ENCODE data around the gene RFX2. TPM values are rescaled to one million over a fixed set of nuclear protein-coding genes. Genes with fewer than 3 reads are reported as not detected.
"Not testable (repeated sequence)": the region's sequence is repeated elsewhere in the genome, so short reads cannot be mapped to it uniquely, and the experiment has no call there.

RFX2 gene
- total RNA-seq, 1 experiment from 2014 or later, result 9.7 TPM

- H3K36me3 ChIP-seq, result no peaks in the 10 kb centered on the region
- no peak for DNase-seq (ENCODE audit: low read depth in 1 of 2, low spot score in 2 of 2)
- no peaks in the 10 kb centered on the region for H3K9me3 ChIP-seq (replicated peaks)
- peaks cover 5% of the 10 kb centered on the region for H3K4me1 ChIP-seq (replicated peaks)
- H3K27ac ChIP-seq, result no peak overlapping the region
- no peaks in the 10 kb centered on the region for H3K27me3 ChIP-seq (replicated peaks)
- no peak overlapping the region for H3K4me3 ChIP-seq
Observed at GRCh38 chr19:5992756-5993155, 117.5 kb downstream of the RFX2 start.

DNA sequence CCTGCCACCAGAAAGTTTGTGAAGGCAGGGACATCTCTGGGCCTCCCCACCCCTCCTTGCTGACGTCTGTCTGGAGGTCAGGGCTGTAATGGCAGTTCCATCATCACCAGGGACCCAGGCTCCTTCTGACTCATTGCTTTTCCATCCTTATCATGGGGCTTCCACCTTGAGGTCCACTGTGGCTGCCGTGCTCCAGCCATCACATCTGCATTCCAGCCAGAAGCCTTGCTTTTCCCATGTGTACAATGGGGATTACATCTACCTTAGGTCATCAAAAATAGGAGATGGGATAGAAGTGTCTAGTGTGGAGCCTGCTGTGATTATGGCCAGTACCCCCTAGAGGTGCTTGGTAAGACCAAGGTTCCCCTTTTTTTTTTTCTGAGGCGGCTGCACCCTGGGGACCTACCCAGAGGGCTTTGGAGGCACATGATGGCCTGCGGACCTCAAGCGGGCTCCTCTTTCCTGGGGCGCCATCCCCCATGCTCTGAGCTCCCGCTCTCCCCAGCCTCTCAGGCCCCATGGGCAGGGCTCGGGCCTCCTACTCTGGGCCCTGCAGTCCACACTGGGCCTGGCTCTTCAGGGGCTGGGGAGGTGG is 119.0 kb downstream of the RFX2 start:
- Histone ChIP-seq H3K4me1 (replicated peaks) (peaks cover 9% of the 10 kb centered on the region), H3K4me3 (no peak overlapping the region), H3K9me3 (replicated peaks) (no peaks in the 10 kb centered on the region), H3K36me3 (no peaks in the 10 kb centered on the region), H3K27ac (no peak overlapping the region), H3K27me3 (replicated peaks) (no peaks in the 10 kb centered on the region)
- no peak for DNase-seq (ENCODE audit: low read depth in 1 of 2, low spot score in 2 of 2)

DNA sequence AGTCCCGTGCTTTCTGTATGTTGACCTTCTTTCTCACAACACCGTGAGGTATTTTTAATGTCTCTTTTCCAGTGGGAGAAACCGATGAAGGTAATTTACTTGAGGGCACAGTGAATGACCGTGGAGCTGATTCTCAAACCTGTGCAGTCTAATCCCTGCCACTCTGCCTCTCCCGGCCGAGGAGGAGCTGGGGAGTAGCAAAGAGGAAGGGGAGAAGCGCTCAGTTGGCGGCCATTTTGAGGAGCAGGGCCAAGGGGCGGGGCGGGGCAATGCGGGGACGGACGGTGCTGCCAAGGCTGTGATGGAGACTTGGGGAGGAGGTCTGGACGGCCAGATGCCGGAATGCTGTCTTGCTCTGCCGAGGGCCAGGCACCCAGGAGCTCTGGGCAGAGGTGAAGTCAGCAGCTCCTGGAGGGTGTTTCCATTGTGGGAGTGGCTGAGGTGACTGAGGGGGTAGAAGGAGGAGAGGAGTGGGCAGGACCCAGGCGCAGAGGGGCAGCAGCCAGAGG is 120.0 kb downstream of the RFX2 start:
- Histone ChIP-seq H3K9me3 (replicated peaks) (no peaks in the 10 kb centered on the region), H3K36me3 (no peaks in the 10 kb centered on the region), H3K4me3 (no peak overlapping the region), H3K27ac (no peak overlapping the region), H3K27me3 (replicated peaks) (no peaks in the 10 kb centered on the region), H3K4me1 (replicated peaks) (peaks cover 13% of the 10 kb centered on the region)
- no peak for DNase-seq (ENCODE audit: low read depth in 1 of 2, low spot score in 2 of 2)

GRCh38 chr19:5989388-5990074 is 120.8 kb downstream of the RFX2 start:
- H3K4me3 ChIP-seq, result no peak overlapping the region
- no peak for DNase-seq (ENCODE audit: low read depth in 1 of 2, low spot score in 2 of 2)
- H3K36me3 ChIP-seq, result no peaks in the 10 kb centered on the region
- no peak overlapping the region for H3K27ac ChIP-seq
- no peaks in the 10 kb centered on the region for H3K9me3 ChIP-seq (replicated peaks)
- peaks cover 19% of the 10 kb centered on the region for H3K4me1 ChIP-seq (replicated peaks)
- H3K27me3 ChIP-seq (replicated peaks), result no peaks in the 10 kb centered on the region

DNA sequence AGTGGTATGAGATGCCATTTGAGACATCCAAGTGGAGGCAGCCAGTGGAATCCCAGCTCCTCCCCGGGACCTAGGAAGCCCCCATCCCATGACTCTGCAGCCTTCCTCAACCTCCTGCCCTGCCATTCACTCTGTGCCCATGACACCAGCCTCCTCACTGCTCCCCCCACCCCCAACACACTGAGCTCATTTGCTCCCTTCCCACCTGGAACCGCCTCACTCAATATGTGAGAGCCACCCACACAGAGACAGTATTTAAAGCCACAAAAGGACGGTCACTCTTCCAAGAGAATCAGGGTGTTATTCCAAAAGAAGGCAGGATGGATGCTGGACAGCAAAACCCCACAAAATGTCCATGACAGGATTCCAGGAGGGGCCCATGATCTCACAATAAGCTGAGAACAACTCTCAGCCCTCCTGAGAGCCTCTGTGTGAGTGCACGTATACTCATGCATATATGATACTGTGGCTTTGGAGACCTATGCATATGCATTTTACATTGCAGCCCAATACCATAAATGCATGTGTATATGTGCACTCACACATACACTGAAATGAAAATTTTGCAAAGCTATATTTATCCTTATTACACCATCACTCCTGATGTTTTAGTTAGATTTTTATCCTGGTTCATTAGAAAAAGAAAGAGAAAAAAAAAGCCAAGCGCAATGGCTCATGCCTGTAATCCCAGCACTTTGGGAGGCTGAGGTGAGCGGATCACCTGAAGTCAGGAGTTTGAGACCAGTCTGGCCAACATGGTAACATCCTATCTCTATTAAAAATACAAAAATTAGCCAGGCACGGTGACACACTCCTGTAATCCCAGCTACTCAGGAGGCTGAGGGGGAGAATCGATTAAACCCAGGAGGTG is 121.5 kb downstream of the RFX2 start:
- DNase-seq (ENCODE audit: low read depth in 1 of 2, low spot score in 2 of 2), result no peak
- Histone ChIP-seq H3K27me3 (replicated peaks) (no peaks in the 10 kb centered on the region), H3K4me3 (no peak overlapping the region), H3K36me3 (no peaks in the 10 kb centered on the region), H3K27ac (no peak overlapping the region), H3K9me3 (replicated peaks) (no peaks in the 10 kb centered on the region), H3K4me1 (replicated peaks) (peaks cover 19% of the 10 kb centered on the region)

DNA sequence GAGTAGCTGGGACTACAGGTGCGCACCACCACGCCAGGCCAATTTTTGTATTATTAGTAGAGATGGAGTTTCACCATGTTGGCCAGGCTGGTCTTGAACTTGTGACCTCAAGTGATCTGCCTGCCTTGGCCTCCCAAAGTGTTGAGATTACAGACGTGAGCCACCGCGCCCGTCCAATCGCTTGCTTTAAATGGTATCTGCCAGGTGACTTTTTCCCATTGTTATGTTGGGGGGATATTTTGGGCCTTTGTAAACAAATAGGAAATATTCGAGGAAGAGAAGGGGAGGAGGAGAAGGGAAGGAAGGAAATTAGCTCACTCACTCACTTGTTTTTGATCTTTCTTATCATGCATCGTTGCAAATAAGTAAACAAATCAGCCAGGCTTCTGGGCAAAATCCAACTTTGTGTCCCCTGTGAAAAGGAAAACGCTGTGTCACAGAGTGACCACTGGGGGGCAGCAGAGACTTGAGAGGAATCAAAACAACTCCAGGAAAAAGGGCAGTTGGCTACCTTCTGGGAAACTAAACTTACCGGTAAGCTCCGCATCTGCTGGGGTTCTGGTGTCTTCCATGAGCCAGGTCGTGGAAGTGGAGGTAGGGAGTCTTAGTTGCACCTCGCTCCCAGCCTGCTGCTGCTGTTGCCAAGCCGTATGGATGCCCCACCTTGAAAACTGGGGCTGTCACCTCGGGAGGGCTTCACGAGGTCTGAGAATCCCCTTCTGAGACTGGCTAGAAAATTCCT is 123.1 kb downstream of the RFX2 start:
- Histone ChIP-seq H3K9me3 (replicated peaks) (no peaks in the 10 kb centered on the region), H3K36me3 (no peaks in the 10 kb centered on the region), H3K4me3 (no peak overlapping the region), H3K27ac (no peak overlapping the region), H3K4me1 (replicated peaks) (peaks cover 19% of the 10 kb centered on the region), H3K27me3 (replicated peaks) (no peaks in the 10 kb centered on the region)
- DNase-seq (ENCODE audit: low read depth in 1 of 2, low spot score in 2 of 2), result peak; percentile 71 to 75

DNA sequence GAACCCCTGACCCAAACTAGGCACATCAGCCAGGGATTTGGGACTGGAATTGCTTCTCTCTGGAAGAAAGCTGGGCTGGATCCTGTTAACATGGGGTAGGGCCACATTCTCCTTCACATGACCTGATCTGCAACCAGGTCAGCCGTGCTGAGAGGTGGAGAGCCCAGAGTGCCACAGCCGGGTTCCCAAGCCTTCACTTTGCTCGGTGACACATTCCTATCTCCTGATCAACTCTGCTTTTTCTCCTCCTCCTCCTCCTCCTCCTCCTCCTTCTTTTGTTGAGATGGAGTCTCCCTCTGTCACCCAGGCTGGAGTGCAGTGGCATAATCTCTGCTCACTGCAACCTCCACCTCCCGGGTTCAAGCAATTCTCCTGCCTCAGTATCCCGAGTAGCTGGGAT is 124.5 kb downstream of the RFX2 start:
- H3K36me3 ChIP-seq; H3K4me3 ChIP-seq; H3K9me3 ChIP-seq (replicated peaks); H3K27ac ChIP-seq; DNase-seq (ENCODE audit: low read depth in 1 of 2, low spot score in 2 of 2); H3K27me3 ChIP-seq (replicated peaks): not testable (repeated sequence)
- peaks cover 19% of the 10 kb centered on the region for H3K4me1 ChIP-seq (replicated peaks)

DNA sequence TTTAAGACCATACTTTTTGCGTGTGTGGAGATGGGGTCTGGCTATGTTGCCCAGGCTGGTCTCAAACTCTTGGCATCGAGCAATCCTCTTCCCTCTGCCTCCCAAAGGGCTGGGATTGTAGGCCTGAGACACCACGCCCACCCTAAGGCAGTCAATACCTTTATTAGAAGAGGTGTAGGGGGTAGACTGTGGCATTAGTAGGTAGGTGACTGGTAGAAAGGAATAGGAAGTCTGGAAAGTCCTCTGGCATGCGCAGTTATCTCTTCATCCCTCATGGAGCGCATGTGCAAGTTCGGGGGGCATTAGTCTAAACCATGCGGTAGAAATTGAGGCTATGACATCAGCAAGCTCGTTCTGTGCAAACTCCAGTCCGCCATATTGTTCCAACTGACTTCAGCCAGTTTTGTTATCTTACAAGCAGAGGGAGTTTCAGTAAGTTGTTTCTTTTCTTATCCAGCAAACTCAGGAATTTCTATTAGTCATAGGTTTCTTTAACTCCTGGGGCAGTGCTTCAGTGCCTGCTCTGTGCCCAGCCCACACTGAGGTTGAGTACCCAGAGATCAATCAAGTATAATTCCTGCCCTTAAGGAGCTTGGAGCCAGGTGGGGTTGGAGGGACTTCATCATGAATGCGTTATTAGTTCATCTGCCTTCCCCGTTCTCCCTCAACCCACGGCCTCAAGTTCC is 125.1 kb downstream of the RFX2 start:
- Histone ChIP-seq H3K9me3 (replicated peaks) (no peaks in the 10 kb centered on the region), H3K4me3 (no peak overlapping the region), H3K36me3 (no peaks in the 10 kb centered on the region), H3K27me3 (replicated peaks) (no peaks in the 10 kb centered on the region), H3K4me1 (replicated peaks) (peaks cover 19% of the 10 kb centered on the region), H3K27ac (peak overlapping the region; percentile 42; the same call in 1 of the 2 replicates)
- DNase-seq (ENCODE audit: low read depth in 1 of 2, low spot score in 2 of 2), result peak in 1 of 2 experiments; percentile 20

DNA sequence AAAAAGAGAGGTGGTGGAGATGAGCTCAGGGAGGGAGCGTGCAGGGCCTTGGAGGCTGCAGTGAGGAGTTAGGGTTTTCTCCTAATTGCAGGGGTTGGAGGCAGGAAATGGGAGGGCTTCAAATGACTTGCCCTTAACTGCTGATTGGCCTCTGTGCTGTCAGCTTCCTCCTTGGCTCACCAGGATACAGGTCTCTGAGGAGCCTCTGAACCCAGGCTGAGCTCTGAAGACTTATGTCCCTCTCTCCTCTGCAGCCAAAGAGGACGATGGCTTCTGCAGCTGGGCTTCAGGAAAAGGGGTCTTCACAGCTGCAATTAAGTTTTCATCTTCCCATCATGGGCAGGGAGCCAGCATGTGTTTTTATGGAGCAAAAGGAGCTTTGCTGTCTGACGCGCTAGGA is 125.7 kb downstream of the RFX2 start:
- Histone ChIP-seq H3K36me3 (no peaks in the 10 kb centered on the region), H3K27me3 (replicated peaks) (no peaks in the 10 kb centered on the region), H3K4me3 (no peak overlapping the region), H3K9me3 (replicated peaks) (no peaks in the 10 kb centered on the region), H3K4me1 (replicated peaks) (peaks cover 18% of the 10 kb centered on the region), H3K27ac (no peak overlapping the region)
- no peak for DNase-seq (ENCODE audit: low read depth in 1 of 2, low spot score in 2 of 2)

DNA sequence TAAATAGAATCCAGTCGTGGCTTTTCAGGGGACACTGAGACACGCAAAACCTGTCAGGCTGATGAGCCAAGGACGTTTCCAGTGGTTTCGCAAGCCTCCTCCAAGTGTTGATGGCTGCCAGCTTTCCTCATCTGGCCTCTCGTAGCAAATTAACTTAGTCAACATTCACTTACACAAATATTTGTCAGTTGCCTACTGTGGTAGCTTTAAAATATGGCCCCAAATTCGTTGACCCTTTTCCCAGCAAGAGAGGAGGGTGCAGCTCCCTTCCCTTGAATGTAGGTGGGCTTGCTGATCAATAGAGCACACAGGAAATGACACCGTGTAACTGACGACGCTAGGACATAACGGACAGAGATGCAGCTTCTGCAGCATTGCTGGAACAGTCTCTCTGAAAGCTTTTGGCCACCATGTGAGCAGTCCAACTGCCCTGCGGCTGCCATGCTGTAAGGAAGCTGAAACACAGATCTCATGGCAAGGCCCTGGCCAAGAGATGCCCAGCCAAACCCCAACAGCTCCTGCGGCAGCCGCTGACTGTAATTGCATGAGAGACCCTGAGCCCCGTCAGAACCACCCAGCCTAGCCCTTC is 126.8 kb downstream of the RFX2 start:
- no peak for DNase-seq (ENCODE audit: low read depth in 1 of 2, low spot score in 2 of 2)
- Histone ChIP-seq H3K36me3 (no peaks in the 10 kb centered on the region), H3K4me3 (no peak overlapping the region), H3K4me1 (replicated peaks) (peaks cover 24% of the 10 kb centered on the region), H3K27ac (no peak overlapping the region), H3K27me3 (replicated peaks) (no peaks in the 10 kb centered on the region), H3K9me3 (replicated peaks) (no peaks in the 10 kb centered on the region)

GRCh38 chr19:5978606-5979552 is 131.4 kb downstream of the RFX2 start:
- DNase-seq (ENCODE audit: low read depth in 1 of 2, low spot score in 2 of 2), result no peak
- Histone ChIP-seq H3K4me3 (peak overlapping the region; percentile 84), H3K4me1 (replicated peaks) (peaks cover 16% of the 10 kb centered on the region), H3K27ac (peak overlapping the region; percentile 52), H3K9me3 (replicated peaks) (no peaks in the 10 kb centered on the region), H3K27me3 (replicated peaks) (no peaks in the 10 kb centered on the region), H3K36me3 (peaks cover 36% of the 10 kb centered on the region)

Data from SJSA1 (cell line).